Muscle of leg (tissue), 11 donors: ENCODE measurements around the gene KLHL29. TPM values are rescaled to one million over a fixed set of nuclear protein-coding genes. Genes with fewer than 3 reads are reported as not detected.
A peak's percentile ranks its signal among the peaks of the same experiment; 100 is the strongest.

Experiments used
- DNase-seq: peaks from one replicate; pipeline ENCODE4 v3.0.0; 2013
- H3K27ac ChIP-seq: one replicate; pipeline ENCODE4 v1.5.1; 2013; ENCODE audit warnings: mild to moderate bottlenecking, low read length, control low read depth
- H3K27me3 ChIP-seq: one replicate; pipeline ENCODE4 v1.6.1; 2013; ENCODE audit warnings: low read length; ENCODE audit not compliant: control insufficient read depth, insufficient read depth
- H3K36me3 ChIP-seq: one replicate; pipeline ENCODE4 v1.6.1; 2013; ENCODE audit warnings: low read length; ENCODE audit not compliant: control insufficient read depth, insufficient read depth
- H3K4me1 ChIP-seq: one replicate; pipeline ENCODE4 v1.6.1; 2013; ENCODE audit warnings: low read length; ENCODE audit not compliant: control insufficient read depth, insufficient read depth
- H3K4me3 ChIP-seq: one replicate; pipeline ENCODE4 v1.5.1; 2013; ENCODE audit warnings: low read length, control low read depth
- H3K9me3 ChIP-seq: replicated peaks from 2 replicates; pipeline ENCODE4 v1.6.1; 2013; ENCODE audit warnings: low read depth, low read length; ENCODE audit not compliant: control insufficient read depth
- WGBS: methylation state at CpG from one replicate; pipeline ENCODE4 v1.1.5; 2013; ENCODE audit warnings: missing lambda C conversion rate; ENCODE audit not compliant: insufficient coverage; 5-methylcytosine and 5-hydroxymethylcytosine counted together
- polyA plus RNA-seq, 8 donors: library from polyadenylated mRNA; unstranded; fragments of 120-200 nt; gene quantifications; one replicate each; pipeline versions ENCODE4 v1.2.1 to v1.2.3, GENCODE V29; 2013; ENCODE audit warnings: inconsistent platforms in 1 of 8, low replicate concordance in 1 of 8; ENCODE audit not compliant: insufficient read length in 8 of 8, insufficient read depth in 1 of 8
- total RNA-seq: library from RNA; stranded (reverse); fragments of 120-200 nt; gene quantifications from one replicate; pipeline ENCODE4 v1.2.4, GENCODE V29; 2013

Gene KLHL29
- total and polyA plus RNA-seq, 9 donors = 4.7 to 9.7 (median 7.3) TPM

DNA sequence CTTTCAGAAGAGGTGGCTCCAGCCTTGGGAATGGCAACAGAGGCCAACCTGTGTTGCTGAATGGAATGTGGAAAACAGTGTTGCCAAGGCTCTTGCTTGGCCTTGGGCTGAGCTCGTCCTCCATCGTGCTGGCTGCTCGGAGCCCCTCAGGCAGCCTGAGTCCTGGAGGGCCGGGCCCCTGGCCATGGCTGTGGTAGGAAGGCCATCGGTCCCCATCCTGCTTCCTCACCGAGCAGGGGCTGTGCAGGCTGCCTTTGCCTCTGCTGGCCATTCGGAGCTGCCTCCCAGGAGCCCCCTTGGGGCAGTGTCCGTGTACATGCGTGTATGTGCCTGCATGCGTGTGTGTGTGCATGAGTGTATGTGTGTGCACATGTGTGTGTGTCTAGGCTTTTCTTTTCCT, 178.2 kb downstream of the KLHL29 start:
- H3K27ac ChIP-seq = no peak overlapping the region
- H3K36me3 ChIP-seq = peaks cover 6% of the 10 kb centered on the region
- no peaks in the 10 kb centered on the region for H3K9me3 ChIP-seq
- 69% methylated on average over 9 of the region's 10 CpGs for WGBS
- peaks cover 36% of the 10 kb centered on the region for H3K4me1 ChIP-seq
- no peak for DNase-seq
- no peaks in the 10 kb centered on the region for H3K27me3 ChIP-seq
- no peak overlapping the region for H3K4me3 ChIP-seq

- Histone ChIP-seq H3K36me3 (peaks cover 6% of the 10 kb centered on the region), H3K4me3 (no peak overlapping the region), H3K9me3 (no peaks in the 10 kb centered on the region), H3K27ac (peak overlapping the region; percentile 60), H3K27me3 (peaks cover 4% of the 10 kb centered on the region), H3K4me1 (peaks cover 36% of the 10 kb centered on the region)
- 37% methylated on average over 11 of the region's 22 CpGs for WGBS
- peak; percentile 79 for DNase-seq
Measured at GRCh38 chr2:23563673-23564614, 179.0 kb downstream of the KLHL29 start.

DNA sequence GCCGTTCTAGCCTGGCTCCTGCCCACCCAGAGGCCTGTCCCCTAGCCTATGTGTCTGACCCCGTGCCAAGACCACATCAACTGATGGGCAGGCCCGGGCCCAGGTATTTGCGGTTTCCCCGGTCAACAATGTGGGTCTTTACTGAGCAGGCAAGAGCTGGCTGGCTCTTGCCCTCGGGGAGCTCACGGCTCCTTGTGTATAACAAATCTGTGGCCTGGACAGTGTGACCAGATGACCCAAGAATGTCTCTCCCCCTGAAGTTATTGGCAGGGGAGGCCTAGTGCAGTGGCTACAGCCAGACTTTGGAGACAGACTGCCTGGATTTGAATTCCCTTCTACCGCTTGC, 179.6 kb downstream of the KLHL29 start:
- Histone ChIP-seq H3K4me1 (peaks cover 36% of the 10 kb centered on the region), H3K9me3 (no peaks in the 10 kb centered on the region), H3K27ac (peak overlapping the region; percentile 60), H3K4me3 (no peak overlapping the region), H3K27me3 (peaks cover 4% of the 10 kb centered on the region), H3K36me3 (peaks cover 6% of the 10 kb centered on the region)
- 66% methylated on average over 6 of the region's 8 CpGs for WGBS
- DNase-seq = peak; percentile 58

DNA sequence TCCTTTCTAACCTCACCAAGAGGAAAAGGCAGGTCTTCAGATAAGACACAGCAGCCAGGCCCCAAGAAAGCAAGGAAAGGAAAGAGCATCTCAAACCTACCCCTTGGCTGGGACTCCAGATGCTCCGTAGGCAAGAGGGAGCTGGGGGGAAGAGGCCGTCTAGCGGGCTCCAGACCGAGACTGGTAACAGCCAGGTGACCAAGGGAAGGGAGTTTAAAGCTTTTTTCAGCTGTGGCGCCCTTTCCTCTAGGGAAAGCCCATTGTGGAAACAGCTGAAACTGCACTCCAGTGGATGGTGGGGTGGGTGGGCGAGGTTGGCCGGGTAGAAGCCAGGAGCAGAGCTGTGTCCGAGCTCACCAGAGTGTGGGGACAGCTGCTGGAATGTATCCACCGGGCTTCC, 180.4 kb downstream of the KLHL29 start:
- Histone ChIP-seq H3K27me3 (peaks cover 4% of the 10 kb centered on the region), H3K4me1 (peaks cover 36% of the 10 kb centered on the region), H3K36me3 (peaks cover 6% of the 10 kb centered on the region), H3K27ac (no peak overlapping the region), H3K9me3 (no peaks in the 10 kb centered on the region), H3K4me3 (no peak overlapping the region)
- 90% methylated on average over 9 of the region's 9 CpGs for WGBS
- DNase-seq = no peak

DNA sequence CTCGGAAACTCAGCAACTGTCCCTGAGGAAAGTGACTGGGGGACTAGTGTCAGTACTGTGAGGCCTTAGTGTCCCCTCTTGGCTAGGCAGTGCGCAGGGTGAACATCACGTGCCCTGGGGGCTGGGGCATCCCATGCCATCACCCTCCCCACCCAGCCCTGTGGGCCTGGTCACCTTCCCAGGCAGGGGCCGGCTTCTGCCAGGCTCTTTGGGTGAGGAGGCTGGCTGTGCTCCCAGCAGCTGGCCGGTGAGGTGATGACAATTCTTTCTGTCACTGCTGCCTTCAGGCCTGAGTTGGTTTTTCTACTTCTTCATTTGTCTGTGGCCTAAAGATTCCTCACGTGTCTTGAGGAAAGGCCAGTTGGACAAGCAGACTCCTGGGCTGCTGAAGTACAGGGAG, 180.8 kb downstream of the KLHL29 start:
- peaks cover 36% of the 10 kb centered on the region for H3K4me1 ChIP-seq
- H3K36me3 ChIP-seq = peaks cover 6% of the 10 kb centered on the region
- no peaks in the 10 kb centered on the region for H3K9me3 ChIP-seq
- peaks cover 4% of the 10 kb centered on the region for H3K27me3 ChIP-seq
- no peak overlapping the region for H3K27ac ChIP-seq
- DNase-seq = no peak
- WGBS = 78% methylated on average over 3 of the region's 6 CpGs
- H3K4me3 ChIP-seq = no peak overlapping the region

DNA sequence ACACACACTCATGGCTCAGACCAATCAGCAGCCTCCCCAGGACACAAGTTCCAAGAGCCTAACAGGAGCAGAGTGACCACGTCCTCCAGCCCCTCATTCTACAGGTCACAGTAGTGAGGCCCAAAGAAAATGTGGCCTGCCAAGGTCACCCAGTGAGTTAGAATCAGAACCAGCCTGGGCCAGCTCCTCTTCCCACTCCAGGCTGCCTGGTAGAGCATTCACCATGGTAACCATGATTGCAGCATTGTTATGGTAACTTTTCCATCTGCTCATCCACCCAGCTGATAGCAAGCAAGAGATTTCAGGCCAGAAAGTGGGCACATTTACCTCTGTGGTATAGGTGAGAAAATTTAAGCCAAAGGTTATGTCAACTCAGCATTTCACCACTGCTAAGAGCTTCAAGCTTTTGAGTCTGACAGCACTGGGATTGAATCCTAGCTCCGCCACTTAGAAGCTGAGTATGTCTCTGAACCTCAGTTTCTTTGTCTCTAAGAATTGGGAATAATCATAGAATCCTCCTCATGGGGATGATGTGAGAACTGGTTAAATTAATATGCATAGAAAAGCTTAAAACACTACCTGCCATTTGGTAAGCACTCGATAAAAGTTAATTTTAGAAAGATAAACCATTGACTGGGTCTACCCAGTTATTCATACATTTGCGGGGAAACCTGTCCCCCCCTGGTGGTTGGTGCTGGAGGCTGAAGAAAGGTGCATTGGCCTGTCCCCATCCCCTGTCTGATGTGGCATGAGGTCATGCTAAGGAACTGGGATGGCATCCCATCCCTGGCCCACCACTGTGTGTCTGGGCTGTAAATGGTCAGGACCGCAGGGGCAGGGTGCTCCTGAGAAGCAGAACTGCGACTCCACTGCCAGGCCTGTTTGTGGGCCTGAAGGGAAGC, 181.5 kb downstream of the KLHL29 start:
- WGBS = 72% methylated on average over 3 of the region's 6 CpGs
- H3K27ac ChIP-seq = no peak overlapping the region

DNA sequence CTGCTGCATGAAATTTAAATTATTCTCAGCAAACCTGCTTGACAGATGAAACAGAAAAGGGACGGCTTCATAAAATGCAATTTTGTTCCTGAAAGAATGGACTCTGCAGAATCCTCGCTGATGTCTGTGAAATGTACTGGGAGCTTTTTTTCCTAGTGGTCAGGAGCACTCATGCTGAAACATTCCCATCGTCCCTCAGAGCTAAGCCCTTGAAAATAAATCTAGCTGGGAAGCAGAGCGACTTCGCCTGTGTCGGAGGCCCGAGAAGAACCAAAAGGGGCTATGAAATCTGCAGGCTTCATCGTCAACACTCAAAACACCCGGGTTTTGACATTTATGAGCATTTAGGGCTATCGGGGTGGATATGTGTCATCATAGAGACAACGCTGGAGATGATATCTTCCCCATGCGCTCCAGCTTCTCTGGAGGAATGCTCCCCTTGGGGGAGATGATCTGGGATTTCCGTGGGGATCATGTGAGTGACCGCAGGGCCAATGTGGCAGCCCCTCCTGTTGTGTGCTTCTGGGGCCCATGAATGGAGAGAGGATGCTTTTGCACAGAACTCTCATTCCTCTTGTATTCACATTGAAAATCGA, 182.3 kb downstream of the KLHL29 start:
- H3K9me3 ChIP-seq = no peaks in the 10 kb centered on the region
- H3K4me1 ChIP-seq = peaks cover 36% of the 10 kb centered on the region
- DNase-seq = no peak
- H3K4me3 ChIP-seq = no peak overlapping the region
- H3K27ac ChIP-seq = no peak overlapping the region
- H3K36me3 ChIP-seq = peaks cover 6% of the 10 kb centered on the region
- H3K27me3 ChIP-seq = peaks cover 4% of the 10 kb centered on the region
- 66% methylated on average over 12 of the region's 15 CpGs for WGBS

More for the DNA sequence above, 181.5 kb downstream of the KLHL29 start:
- H3K36me3 ChIP-seq = peaks cover 6% of the 10 kb centered on the region
- H3K4me3 ChIP-seq = no peak overlapping the region
- no peak for DNase-seq
- H3K9me3 ChIP-seq = no peaks in the 10 kb centered on the region
- H3K27me3 ChIP-seq = peaks cover 4% of the 10 kb centered on the region
- H3K4me1 ChIP-seq = peaks cover 36% of the 10 kb centered on the region

DNA sequence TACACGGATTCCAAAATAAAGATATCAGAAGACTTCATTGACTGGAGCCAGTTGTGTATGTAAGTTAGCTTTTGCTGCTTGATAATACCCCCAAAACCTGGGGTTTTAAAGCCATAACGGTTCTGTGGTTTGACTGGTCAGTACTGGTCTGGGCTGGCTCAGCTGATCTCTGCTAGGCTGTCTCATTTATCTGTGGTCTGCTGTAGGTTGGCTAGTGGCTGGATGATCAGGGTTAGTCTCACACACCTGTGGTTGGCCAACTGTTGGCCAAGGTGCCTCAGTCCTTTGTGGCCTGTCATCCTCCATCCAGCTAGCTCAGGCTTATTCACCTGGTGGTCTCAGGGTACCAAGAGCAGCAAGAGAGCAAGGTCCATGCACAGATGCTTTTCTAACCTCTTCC, 183.2 kb downstream of the KLHL29 start:
- WGBS = 100% methylated on average over 1 of the region's 2 CpGs
- no peaks in the 10 kb centered on the region for H3K36me3 ChIP-seq
- peaks cover 31% of the 10 kb centered on the region for H3K4me1 ChIP-seq
- no peaks in the 10 kb centered on the region for H3K9me3 ChIP-seq
- no peak overlapping the region for H3K27ac ChIP-seq
- H3K4me3 ChIP-seq = no peak overlapping the region
- H3K27me3 ChIP-seq = peaks cover 4% of the 10 kb centered on the region
- no peak for DNase-seq

- Histone ChIP-seq H3K27ac (no peak overlapping the region), H3K9me3 (no peaks in the 10 kb centered on the region), H3K4me3 (no peak overlapping the region), H3K27me3 (peaks cover 4% of the 10 kb centered on the region), H3K4me1 (peaks cover 26% of the 10 kb centered on the region), H3K36me3 (no peaks in the 10 kb centered on the region)
- DNase-seq = no peak
- WGBS = 90% methylated on average over 2 of the region's 3 CpGs
Measured at GRCh38 chr2:23568626-23569190, 183.7 kb downstream of the KLHL29 start.
